Common myeloid progenitor, CD34-positive (primary cell): ENCODE measurements around the gene KCNG2.

Experiments
- CTCF ChIA-PET: fragments of 350-600 bp; sonication (Branson Sonifier 250); formaldehyde crosslinking; loops from one replicate; lab custom pipeline; 2021; ENCODE audit warnings: antibody characterized with exemption; lab: Charles Lee
- POLR2A ChIA-PET: fragments of 350-600 bp; sonication (Branson Sonifier 250); formaldehyde crosslinking; loops from one replicate; lab custom pipeline; 2021; ENCODE audit warnings: antibody characterized with exemption; lab: Charles Lee
- DNase-seq, 3 donors: peaks; one replicate each; pipeline versions ENCODE4 v3.0.0 to v3.0.0-alpha.2; 2013
- H3K27ac ChIP-seq, 2 experiments: 1 replicate in 1 of 2; 2 replicates in 1 of 2; pipeline ENCODE4 v1.7.0; 2013; ENCODE audit warnings: inconsistent platforms in 2 of 2, low read length in 2 of 2, mild to moderate bottlenecking in 2 of 2, low read depth in 1 of 2, moderate library complexity in 1 of 2; ENCODE audit not compliant: severe bottlenecking in 2 of 2, insufficient read depth in 1 of 2, poor library complexity in 1 of 2
- H3K27me3 ChIP-seq, 5 experiments: replicated peaks in 2 of 5; 1 replicate in 3 of 5; 2 replicates in 2 of 5; pipeline versions ENCODE4 v1.6.1 to v1.7.0; 2013; ENCODE audit warnings: low read length in 4 of 5, mild to moderate bottlenecking in 2 of 5, moderate library complexity in 2 of 5, inconsistent platforms in 1 of 5; ENCODE audit not compliant: insufficient read depth in 5 of 5, control insufficient read depth in 4 of 5
- H3K36me3 ChIP-seq, 4 experiments: 1 replicate in 2 of 4; 2 replicates in 2 of 4; pipeline versions ENCODE4 v1.6.1 to v1.7.0; 2013; ENCODE audit warnings: low read length in 3 of 4, control low read depth in 1 of 4, mild to moderate bottlenecking in 1 of 4; ENCODE audit not compliant: control insufficient read depth in 4 of 4, insufficient read depth in 4 of 4
- H3K4me1 ChIP-seq, 4 experiments: 1 replicate in 3 of 4; 2 replicates in 1 of 4; pipeline versions ENCODE4 v1.6.1 to v1.7.1; 2013; ENCODE audit warnings: low read length in 3 of 4, mild to moderate bottlenecking in 3 of 4, control low read depth in 1 of 4, inconsistent platforms in 1 of 4, moderate library complexity in 1 of 4; ENCODE audit not compliant: control insufficient read depth in 4 of 4, insufficient read depth in 4 of 4; ENCODE audit errors: control extremely low read depth in 1 of 4
- H3K4me3 ChIP-seq, 7 experiments: 1 replicate in 4 of 7; 2 replicates in 3 of 7; pipeline versions ENCODE4 v1.5.1 to v1.7.0; 2013; ENCODE audit warnings: mild to moderate bottlenecking in 7 of 7, low read length in 6 of 7, moderate library complexity in 6 of 7, inconsistent platforms in 2 of 7, low read depth in 2 of 7, control low read depth in 1 of 7; ENCODE audit not compliant: insufficient read depth in 4 of 7, control insufficient read depth in 1 of 7; ENCODE audit errors: extremely low read depth in 1 of 7
- H3K9me3 ChIP-seq, 5 experiments: 1 replicate in 4 of 5; 2 replicates in 1 of 5; pipeline versions ENCODE4 v1.6.1 to v1.7.1; 2013; ENCODE audit warnings: low read length in 4 of 5, mild to moderate bottlenecking in 2 of 5, inconsistent platforms in 1 of 5, low read depth in 1 of 5, moderate library complexity in 1 of 5; ENCODE audit not compliant: control insufficient read depth in 4 of 5, insufficient read depth in 2 of 5; ENCODE audit errors: control extremely low read depth in 1 of 5
- WGBS: methylation state at CpG from one replicate; pipeline ENCODE4 v1.1.5; 2013; ENCODE audit not compliant: insufficient coverage; 5-methylcytosine and 5-hydroxymethylcytosine counted together

Gene KCNG2

GRCh38 chr18:79919089-79919488 is 121.4 kb downstream of the KCNG2 start:
- ChIA-PET CTCF (no interaction called here), POLR2A (no interaction called here)
- Histone ChIP-seq H3K4me1 (no peaks in the 10 kb centered on the region), H3K4me3 (no peak overlapping the region), H3K9me3 (peaks cover 0 to 37% (median 28%) of the 10 kb centered on the region in 5 experiments), H3K27me3 (no peaks in the 10 kb centered on the region), H3K27ac (no peak overlapping the region), H3K36me3 (peaks cover 24 to 70% (median 53%) of the 10 kb centered on the region in 4 experiments)
- WGBS: 98% methylated on average over 17 of the region's 19 CpGs
- DNase-seq: peak in 1 of 3 donors; percentile 59

- peaks cover 15 to 63% (median 49%) of the 10 kb centered on the region in 4 experiments for H3K36me3 ChIP-seq
- H3K4me1 ChIP-seq: no peaks in the 10 kb centered on the region
- 94% methylated on average over 24 of the region's 24 CpGs for WGBS
- H3K9me3 ChIP-seq: peaks cover 0 to 32% (median 22%) of the 10 kb centered on the region in 5 experiments
- ChIA-PET POLR2A (no interaction called here), CTCF (no interaction called here)
- no peak overlapping the region for H3K27ac ChIP-seq
- H3K27me3 ChIP-seq: no peaks in the 10 kb centered on the region
- H3K4me3 ChIP-seq: no peak overlapping the region
- peak in 1 of 3 donors; percentile 77 for DNase-seq
These were observed 124.5 kb downstream of the KCNG2 start for GRCh38 chr18:79921984-79922965.

GRCh38 chr18:79922971-79923411 is 125.3 kb downstream of the KCNG2 start:
- H3K4me1 ChIP-seq: no peaks in the 10 kb centered on the region
- H3K4me3 ChIP-seq: no peak overlapping the region
- H3K36me3 ChIP-seq: peaks cover 13 to 63% (median 52%) of the 10 kb centered on the region in 4 experiments
- POLR2A ChIA-PET: no interaction called here
- H3K9me3 ChIP-seq: peaks cover 0 to 30% (median 15%) of the 10 kb centered on the region in 5 experiments
- no peak for DNase-seq
- WGBS: 95% methylated on average over 6 of the region's 17 CpGs
- no peak overlapping the region for H3K27ac ChIP-seq
- no peaks in the 10 kb centered on the region for H3K27me3 ChIP-seq
- CTCF ChIA-PET: no interaction called here

- POLR2A ChIA-PET: interaction anchor here (0.6 kb wide), 1 partner anchor 11 kb away, joined by 4 read pairs; no protein-coding TSS in a partner anchor
- DNase-seq: no peak
- no peaks in the 10 kb centered on the region for H3K27me3 ChIP-seq
- H3K4me3 ChIP-seq: no peak overlapping the region
- no peaks in the 10 kb centered on the region for H3K4me1 ChIP-seq
- peaks cover 0 to 40% (median 15%) of the 10 kb centered on the region in 5 experiments for H3K9me3 ChIP-seq
- H3K27ac ChIP-seq: no peak overlapping the region
- CTCF ChIA-PET: interaction anchor here (0.9 kb wide), 1 partner anchor 9 kb away, joined by 3 read pairs; no protein-coding TSS in a partner anchor
- peaks cover 17 to 63% (median 52%) of the 10 kb centered on the region in 4 experiments for H3K36me3 ChIP-seq
- over 99% methylated on average over 18 of the region's 26 CpGs for WGBS
These were observed 126.3 kb downstream of the KCNG2 start for GRCh38 chr18:79923896-79924585.

DNA sequence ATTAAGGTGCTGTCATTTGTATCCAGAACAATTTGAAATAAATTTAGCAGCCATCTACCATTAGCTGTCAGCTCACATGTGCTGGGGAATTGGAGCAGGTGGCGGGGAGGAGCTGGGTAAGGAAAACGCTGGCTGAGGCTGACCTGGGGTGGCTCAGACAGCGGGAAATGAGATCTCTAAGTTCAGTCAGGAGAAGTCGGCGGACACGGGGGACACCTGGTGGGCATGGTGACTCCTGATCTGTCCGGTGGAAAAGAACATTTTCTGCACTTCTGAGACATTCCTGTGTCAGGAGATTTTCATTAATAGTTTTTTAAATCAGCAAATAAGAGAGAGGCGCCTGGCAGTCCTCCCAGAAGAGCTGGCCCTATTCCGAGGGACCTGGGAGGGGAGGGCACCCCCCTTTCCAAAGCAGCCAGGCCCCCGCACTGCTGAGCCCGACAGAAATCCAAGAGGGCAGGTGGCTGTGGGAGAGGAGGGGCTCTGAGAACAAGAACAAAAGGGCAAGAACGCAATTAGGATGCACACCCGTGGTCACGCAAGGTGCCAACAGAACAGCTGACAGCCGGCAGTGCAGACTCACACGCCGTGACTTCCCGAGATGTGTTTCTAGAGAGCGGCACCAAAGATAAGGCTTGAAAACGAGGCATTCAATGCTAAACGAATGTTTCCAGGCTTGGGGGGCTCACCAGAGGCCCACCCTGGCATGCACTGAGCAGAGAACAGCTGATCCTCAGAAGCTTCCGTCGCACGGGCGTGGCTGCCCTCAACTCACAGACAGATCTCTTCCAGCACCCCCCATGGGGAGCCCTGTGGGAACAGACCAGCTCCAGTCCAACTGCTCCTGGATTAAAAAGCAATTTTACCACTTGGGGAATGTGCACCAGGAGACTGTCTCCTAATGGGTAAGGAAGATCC is 127.3 kb downstream of the KCNG2 start:
- ChIA-PET CTCF (interaction anchor here (0.7 kb wide), 2 partner anchors 8 to 12 kb away, joined by 3 read pairs; no protein-coding TSS in a partner anchor), POLR2A (no interaction called here)
- Histone ChIP-seq H3K27ac (no peak overlapping the region), H3K27me3 (no peaks in the 10 kb centered on the region), H3K4me3 (no peak overlapping the region), H3K4me1 (no peaks in the 10 kb centered on the region), H3K36me3 (peaks cover 18 to 70% (median 56%) of the 10 kb centered on the region in 4 experiments), H3K9me3 (peaks cover 0 to 46% (median 22%) of the 10 kb centered on the region in 5 experiments)
- DNase-seq: no peak
- WGBS: 98% methylated on average over 21 of the region's 25 CpGs

DNA sequence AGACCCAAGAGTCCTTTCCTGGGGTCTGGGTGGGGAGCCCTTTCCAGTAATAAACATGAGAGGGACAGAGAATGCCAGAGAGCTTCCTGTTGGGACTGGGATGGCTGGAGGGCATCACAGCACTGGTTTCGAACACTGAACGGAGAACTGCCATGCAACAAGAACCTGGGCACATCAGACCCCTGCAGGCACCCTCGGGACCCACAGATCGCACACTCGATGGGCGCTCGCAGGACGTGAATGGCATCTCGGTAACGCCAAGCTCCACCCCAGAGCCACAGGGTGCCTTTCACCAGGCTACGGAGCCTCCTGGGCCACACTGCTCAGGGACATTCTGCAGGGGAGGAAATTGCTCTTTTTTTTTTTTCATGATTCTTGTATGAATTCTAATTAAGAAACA is 128.6 kb downstream of the KCNG2 start:
- Histone ChIP-seq H3K27me3 (no peaks in the 10 kb centered on the region), H3K4me1 (no peaks in the 10 kb centered on the region), H3K36me3 (peaks cover 18 to 78% (median 60%) of the 10 kb centered on the region in 4 experiments), H3K27ac (no peak overlapping the region), H3K9me3 (peaks cover under 1 to 49% (median 32%) of the 10 kb centered on the region in 5 experiments), H3K4me3 (no peak overlapping the region)
- ChIA-PET CTCF (interaction anchor here (0.6 to 1.4 kb wide), 2 partner anchors 9 to 13 kb away, joined by 3 read pairs; no protein-coding TSS in a partner anchor), POLR2A (interaction anchor here (1.0 kb wide), 1 partner anchor 10 kb away, joined by 3 read pairs; no protein-coding TSS in a partner anchor)
- over 99% methylated on average over 11 of the region's 11 CpGs for WGBS
- DNase-seq: no peak
